SK-N-SH treated with all-trans-retinoic acid at 6 μM for 48 hours (cell line): ENCODE measurements around the gene PAPPA2.
"Not testable (repeated sequence)": the region's sequence is repeated elsewhere in the genome, so short reads cannot be mapped to it uniquely, and the experiment has no call there.

Experiments
- ATAC-seq: fragments of 200-7000 bp; cut with Tn5 transposase; 3 replicates; pipeline ENCODE4 v1.9.1; 2020; ENCODE audit warnings: mild to moderate bottlenecking, moderate library complexity
- ARNTL ChIP-seq: fragments of 450-650 bp; formaldehyde crosslinking; IDR thresholded peaks from 2 replicates; pipeline ENCODE4 v1.5.0; 2020; ENCODE audit warnings: low read depth, mild to moderate bottlenecking, moderate library complexity, borderline replicate concordance
- CSDC2 ChIP-seq: fragments of 250-450 bp; sonication (Bioruptor Pico); IDR thresholded peaks from 2 replicates; pipeline ENCODE4 v1.5.0; 2020; ENCODE audit warnings: mild to moderate bottlenecking, moderate library complexity
- ESRRG ChIP-seq: fragments of 250-450 bp; sonication (Bioruptor Pico); IDR thresholded peaks from 2 replicates; pipeline ENCODE4 v1.6.1; 2021; ENCODE audit warnings: mild to moderate bottlenecking
- GLIS3 ChIP-seq: fragments of 250-450 bp; sonication (Bioruptor Pico); IDR thresholded peaks from 2 replicates; pipeline ENCODE4 v1.5.0; 2020; ENCODE audit warnings: mild to moderate bottlenecking, moderate library complexity
- ISL1 ChIP-seq: fragments of 250-450 bp; sonication (Bioruptor Pico); IDR thresholded peaks from 2 replicates; pipeline ENCODE4 v2.1.2; 2022; ENCODE audit warnings: mild to moderate bottlenecking, moderate library complexity
- OSR1 ChIP-seq: fragments of 250-450 bp; sonication (Bioruptor Pico); IDR thresholded peaks from 2 replicates; pipeline ENCODE4 v1.8.0; 2022; ENCODE audit warnings: moderate library complexity, mild to moderate bottlenecking, inconsistent platforms
- PPARA ChIP-seq: fragments of 250-450 bp; sonication (Bioruptor Pico); IDR thresholded peaks from 2 replicates; pipeline ENCODE4 v1.5.0; 2020; ENCODE audit warnings: mild to moderate bottlenecking, borderline replicate concordance
- RARB ChIP-seq: fragments of 250-450 bp; sonication (Bioruptor Pico); IDR thresholded peaks from 2 replicates; pipeline ENCODE4 v1.8.0; 2021; ENCODE audit warnings: mild to moderate bottlenecking, moderate library complexity
- SNAI2 ChIP-seq: fragments of 250-450 bp; sonication (Bioruptor Pico); IDR thresholded peaks from 2 replicates; pipeline ENCODE4 v1.5.0; 2020; ENCODE audit warnings: mild to moderate bottlenecking, moderate library complexity
- TCF4 ChIP-seq: fragments of 250-450 bp; sonication (Bioruptor Pico); IDR thresholded peaks from 2 replicates; pipeline ENCODE4 v1.8.0; 2021; ENCODE audit warnings: mild to moderate bottlenecking, moderate library complexity, borderline replicate concordance
- TOX ChIP-seq: fragments of 250-450 bp; sonication (Bioruptor Pico); IDR thresholded peaks from 2 replicates; pipeline ENCODE4 v1.8.0; 2021; ENCODE audit warnings: mild to moderate bottlenecking, moderate library complexity, borderline replicate concordance
- ZC3H10 ChIP-seq: fragments of 250-450 bp; sonication (Bioruptor Pico); IDR thresholded peaks from 2 replicates; pipeline ENCODE4 v1.5.1; 2021; ENCODE audit warnings: mild to moderate bottlenecking, moderate library complexity
- ZFP3 ChIP-seq: fragments of 250-450 bp; sonication (Bioruptor Pico); IDR thresholded peaks from 2 replicates; pipeline ENCODE4 v1.5.0; 2020; ENCODE audit warnings: mild to moderate bottlenecking, moderate library complexity
- ZFP30 ChIP-seq: fragments of 450-650 bp; formaldehyde crosslinking; IDR thresholded peaks from 2 replicates; pipeline ENCODE4 v1.5.0; 2022; ENCODE audit warnings: mild to moderate bottlenecking, moderate library complexity
- ZNF70 ChIP-seq: fragments of 450-650 bp; formaldehyde crosslinking; IDR thresholded peaks from 2 replicates; pipeline ENCODE4 v1.5.0; 2020; ENCODE audit warnings: mild to moderate bottlenecking, moderate library complexity
- ZNF8 ChIP-seq: fragments of 450-650 bp; formaldehyde crosslinking; IDR thresholded peaks from 2 replicates; pipeline ENCODE4 v1.5.0; 2020; ENCODE audit warnings: mild to moderate bottlenecking, moderate library complexity
- TF ChIP-seq, protein P1 (sequence below): fragments of 250-450 bp; sonication (Bioruptor Pico); IDR thresholded peaks from 2 replicates; pipeline ENCODE4 v1.5.1; 2021; ENCODE audit warnings: mild to moderate bottlenecking, moderate library complexity
- TF ChIP-seq, protein P2 (sequence below): fragments of 250-450 bp; sonication (Bioruptor Pico); IDR thresholded peaks from 2 replicates; pipeline ENCODE4 v1.8.0; 2021; ENCODE audit warnings: low read depth, mild to moderate bottlenecking, moderate library complexity, borderline replicate concordance
- TF ChIP-seq, protein P3 (sequence below): fragments of 250-450 bp; sonication (Bioruptor Pico); IDR thresholded peaks from 2 replicates; pipeline ENCODE4 v1.5.1; 2020; ENCODE audit warnings: low read depth, mild to moderate bottlenecking, moderate library complexity
- TF ChIP-seq, protein P4 (sequence below): fragments of 250-450 bp; sonication (Bioruptor Pico); IDR thresholded peaks from 2 replicates; pipeline ENCODE4 v1.5.0; 2020; ENCODE audit warnings: mild to moderate bottlenecking, moderate library complexity

PAPPA2 gene

DNA sequence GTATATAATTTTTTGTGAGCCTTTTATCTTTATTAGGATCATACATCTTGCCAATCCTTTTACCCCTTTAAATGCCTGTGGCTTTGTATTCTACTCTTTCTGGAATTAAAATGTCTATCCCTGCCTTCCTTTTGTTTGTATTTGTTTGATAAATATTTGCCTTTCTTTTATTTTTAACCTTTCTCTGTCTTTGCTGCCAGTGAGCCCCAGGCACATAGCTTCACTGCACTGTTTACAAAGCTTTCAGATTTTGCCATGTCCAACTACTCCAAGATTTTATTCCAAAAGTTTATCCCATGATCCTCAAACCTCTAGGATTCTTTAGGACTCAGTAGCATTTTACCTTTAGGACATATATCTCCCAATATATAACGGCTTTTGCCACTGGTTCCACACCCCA is 281.2 kb downstream of the PAPPA2 start:
- TF ChIP-seq PPARA (CRISPR knock-in tag) (no peak), ZFP3 (CRISPR knock-in tag) (no peak), CSDC2 (CRISPR knock-in tag) (no peak), ZFP30 (CRISPR knock-in tag) (no peak), OSR1 (no peak), ESRRG (no peak), ZNF8 (CRISPR knock-in tag) (no peak), ZC3H10 (CRISPR knock-in tag) (no peak)
- no peak for ATAC-seq

DNA sequence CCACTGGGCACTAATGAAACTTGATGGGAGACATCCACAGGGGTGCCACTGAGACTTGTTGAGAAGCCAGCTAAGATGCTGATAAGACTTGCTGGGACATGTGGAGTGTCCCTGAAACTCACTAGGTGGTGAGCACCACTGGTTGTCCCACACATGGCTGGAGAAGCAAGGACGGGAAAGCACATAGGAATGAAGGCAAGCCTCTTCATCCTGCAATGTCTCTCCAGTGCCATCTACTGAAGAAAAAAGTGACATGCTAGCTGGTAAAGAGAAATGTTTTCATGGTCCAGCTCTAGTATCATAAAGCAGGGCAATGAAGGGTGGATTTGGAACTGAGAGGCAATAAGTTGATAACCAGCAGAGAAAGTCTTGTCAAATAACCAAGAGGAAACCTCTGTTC is 283.0 kb downstream of the PAPPA2 start:
- no peak for ATAC-seq
- TF ChIP-seq TCF4 (CRISPR knock-in tag) (no peak), ZC3H10 (CRISPR knock-in tag) (no peak), ISL1 (CRISPR knock-in tag) (no peak), CSDC2 (CRISPR knock-in tag) (no peak), RARB (CRISPR knock-in tag) (no peak), TOX (CRISPR knock-in tag) (no peak), PPARA (CRISPR knock-in tag) (no peak), SNAI2 (CRISPR knock-in tag) (no peak), ARNTL (CRISPR knock-in tag) (no peak), ESRRG (no peak), GLIS3 (CRISPR knock-in tag) (no peak)
- TF ChIP-seq, protein P1, sequence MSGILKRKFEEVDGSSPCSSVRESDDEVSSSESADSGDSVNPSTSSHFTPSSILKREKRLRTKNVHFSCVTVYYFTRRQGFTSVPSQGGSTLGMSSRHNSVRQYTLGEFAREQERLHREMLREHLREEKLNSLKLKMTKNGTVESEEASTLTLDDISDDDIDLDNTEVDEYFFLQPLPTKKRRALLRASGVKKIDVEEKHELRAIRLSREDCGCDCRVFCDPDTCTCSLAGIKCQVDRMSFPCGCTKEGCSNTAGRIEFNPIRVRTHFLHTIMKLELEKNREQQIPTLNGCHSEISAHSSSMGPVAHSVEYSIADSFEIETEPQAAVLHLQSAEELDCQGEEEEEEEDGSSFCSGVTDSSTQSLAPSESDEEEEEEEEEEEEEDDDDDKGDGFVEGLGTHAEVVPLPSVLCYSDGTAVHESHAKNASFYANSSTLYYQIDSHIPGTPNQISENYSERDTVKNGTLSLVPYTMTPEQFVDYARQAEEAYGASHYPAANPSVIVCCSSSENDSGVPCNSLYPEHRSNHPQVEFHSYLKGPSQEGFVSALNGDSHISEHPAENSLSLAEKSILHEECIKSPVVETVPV (CRISPR knock-in tag): no peak
- TF ChIP-seq, protein P2, sequence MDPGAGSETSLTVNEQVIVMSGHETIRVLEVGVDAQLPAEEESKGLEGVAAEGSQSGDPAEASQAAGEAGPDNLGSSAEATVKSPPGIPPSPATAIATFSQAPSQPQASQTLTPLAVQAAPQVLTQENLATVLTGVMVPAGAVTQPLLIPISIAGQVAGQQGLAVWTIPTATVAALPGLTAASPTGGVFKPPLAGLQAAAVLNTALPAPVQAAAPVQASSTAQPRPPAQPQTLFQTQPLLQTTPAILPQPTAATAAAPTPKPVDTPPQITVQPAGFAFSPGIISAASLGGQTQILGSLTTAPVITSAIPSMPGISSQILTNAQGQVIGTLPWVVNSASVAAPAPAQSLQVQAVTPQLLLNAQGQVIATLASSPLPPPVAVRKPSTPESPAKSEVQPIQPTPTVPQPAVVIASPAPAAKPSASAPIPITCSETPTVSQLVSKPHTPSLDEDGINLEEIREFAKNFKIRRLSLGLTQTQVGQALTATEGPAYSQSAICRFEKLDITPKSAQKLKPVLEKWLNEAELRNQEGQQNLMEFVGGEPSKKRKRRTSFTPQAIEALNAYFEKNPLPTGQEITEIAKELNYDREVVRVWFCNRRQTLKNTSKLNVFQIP: no peak

DNA sequence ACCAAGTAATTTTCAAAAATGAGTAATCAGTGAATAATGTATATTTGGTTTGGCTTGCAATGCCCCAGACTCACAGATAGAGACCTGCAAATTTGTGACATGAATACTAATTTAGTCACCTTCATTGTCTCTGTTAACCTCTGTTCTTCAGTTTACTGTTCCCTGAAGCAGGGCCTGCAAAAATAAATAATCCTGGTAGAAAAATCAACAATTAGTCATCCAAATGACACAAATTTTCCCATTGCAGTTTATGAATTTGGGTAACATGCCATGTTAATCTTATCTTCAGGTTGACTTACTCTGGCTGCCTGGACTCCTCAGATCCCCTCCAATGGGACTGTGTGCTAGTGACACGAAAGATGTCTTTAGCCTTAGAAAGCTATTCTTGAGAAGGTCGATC is 289.5 kb downstream of the PAPPA2 start:
- ATAC-seq: no peak
- no peak for TF ChIP-seq ZFP3 (CRISPR knock-in tag)
- TF ChIP-seq, protein P2: no peak
- no peak for TF ChIP-seq TCF4 (CRISPR knock-in tag)
- TF ChIP-seq RARB (CRISPR knock-in tag): no peak
- no peak for TF ChIP-seq ZNF8 (CRISPR knock-in tag)
- TF ChIP-seq CSDC2 (CRISPR knock-in tag): no peak

DNA sequence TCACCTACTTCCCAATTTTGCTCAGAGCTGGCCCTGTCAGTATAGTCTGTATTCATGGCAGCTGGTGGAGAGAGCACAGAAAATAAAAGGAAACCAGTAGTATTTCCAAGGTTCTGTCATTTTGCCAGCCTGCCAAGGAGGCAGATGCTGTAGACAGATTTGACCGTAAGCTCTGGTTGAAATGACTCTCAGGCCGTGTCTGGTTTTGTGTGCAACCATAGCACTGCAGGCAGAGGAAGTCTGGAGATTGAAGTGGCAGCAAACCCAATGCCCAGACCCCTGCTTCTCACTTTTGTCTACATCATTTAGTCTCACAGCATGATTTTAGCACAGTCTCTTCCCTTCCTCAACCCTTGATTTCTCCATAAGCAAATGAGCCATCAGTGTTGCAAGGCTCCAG is 291.7 kb downstream of the PAPPA2 start:
- no peak for ATAC-seq

DNA sequence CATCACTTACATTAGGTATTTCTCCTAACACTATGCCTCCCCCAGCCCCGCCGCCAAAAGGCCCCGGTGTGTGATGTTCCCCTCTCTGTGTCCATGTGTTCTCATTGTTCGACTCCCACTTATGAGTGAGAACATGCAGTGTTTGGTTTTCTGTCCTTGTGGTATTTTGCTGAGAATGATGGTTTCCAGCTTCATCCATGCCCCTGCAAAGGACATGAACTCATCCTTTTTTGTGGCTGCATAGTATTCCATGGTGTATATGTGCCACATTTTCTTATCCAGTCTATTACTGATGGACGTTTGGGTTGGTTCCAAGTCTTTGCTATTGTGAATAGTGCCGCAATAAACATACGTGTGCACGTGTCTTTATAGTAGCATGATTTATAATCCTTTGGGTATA is 293.8 kb downstream of the PAPPA2 start:
- ATAC-seq: not testable (repeated sequence)

More for the DNA sequence above, 291.7 kb downstream of the PAPPA2 start:
- TF ChIP-seq ESRRG: no peak
- TF ChIP-seq TCF4 (CRISPR knock-in tag): no peak
- TF ChIP-seq ZNF70 (CRISPR knock-in tag): no peak
- TF ChIP-seq GLIS3 (CRISPR knock-in tag): no peak
- TF ChIP-seq PPARA (CRISPR knock-in tag): no peak
- TF ChIP-seq SNAI2 (CRISPR knock-in tag): no peak
- TF ChIP-seq RARB (CRISPR knock-in tag): no peak
- TF ChIP-seq, protein P3, sequence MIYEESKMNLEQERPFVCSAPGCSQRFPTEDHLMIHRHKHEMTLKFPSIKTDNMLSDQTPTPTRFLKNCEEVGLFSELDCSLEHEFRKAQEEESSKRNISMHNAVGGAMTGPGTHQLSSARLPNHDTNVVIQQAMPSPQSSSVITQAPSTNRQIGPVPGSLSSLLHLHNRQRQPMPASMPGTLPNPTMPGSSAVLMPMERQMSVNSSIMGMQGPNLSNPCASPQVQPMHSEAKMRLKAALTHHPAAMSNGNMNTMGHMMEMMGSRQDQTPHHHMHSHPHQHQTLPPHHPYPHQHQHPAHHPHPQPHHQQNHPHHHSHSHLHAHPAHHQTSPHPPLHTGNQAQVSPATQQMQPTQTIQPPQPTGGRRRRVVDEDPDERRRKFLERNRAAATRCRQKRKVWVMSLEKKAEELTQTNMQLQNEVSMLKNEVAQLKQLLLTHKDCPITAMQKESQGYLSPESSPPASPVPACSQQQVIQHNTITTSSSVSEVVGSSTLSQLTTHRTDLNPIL (CRISPR knock-in tag): no peak
- no peak for TF ChIP-seq ZNF8 (CRISPR knock-in tag)
- no peak for TF ChIP-seq ZFP3 (CRISPR knock-in tag)
- no peak for TF ChIP-seq ZC3H10 (CRISPR knock-in tag)
- TF ChIP-seq, protein P4, sequence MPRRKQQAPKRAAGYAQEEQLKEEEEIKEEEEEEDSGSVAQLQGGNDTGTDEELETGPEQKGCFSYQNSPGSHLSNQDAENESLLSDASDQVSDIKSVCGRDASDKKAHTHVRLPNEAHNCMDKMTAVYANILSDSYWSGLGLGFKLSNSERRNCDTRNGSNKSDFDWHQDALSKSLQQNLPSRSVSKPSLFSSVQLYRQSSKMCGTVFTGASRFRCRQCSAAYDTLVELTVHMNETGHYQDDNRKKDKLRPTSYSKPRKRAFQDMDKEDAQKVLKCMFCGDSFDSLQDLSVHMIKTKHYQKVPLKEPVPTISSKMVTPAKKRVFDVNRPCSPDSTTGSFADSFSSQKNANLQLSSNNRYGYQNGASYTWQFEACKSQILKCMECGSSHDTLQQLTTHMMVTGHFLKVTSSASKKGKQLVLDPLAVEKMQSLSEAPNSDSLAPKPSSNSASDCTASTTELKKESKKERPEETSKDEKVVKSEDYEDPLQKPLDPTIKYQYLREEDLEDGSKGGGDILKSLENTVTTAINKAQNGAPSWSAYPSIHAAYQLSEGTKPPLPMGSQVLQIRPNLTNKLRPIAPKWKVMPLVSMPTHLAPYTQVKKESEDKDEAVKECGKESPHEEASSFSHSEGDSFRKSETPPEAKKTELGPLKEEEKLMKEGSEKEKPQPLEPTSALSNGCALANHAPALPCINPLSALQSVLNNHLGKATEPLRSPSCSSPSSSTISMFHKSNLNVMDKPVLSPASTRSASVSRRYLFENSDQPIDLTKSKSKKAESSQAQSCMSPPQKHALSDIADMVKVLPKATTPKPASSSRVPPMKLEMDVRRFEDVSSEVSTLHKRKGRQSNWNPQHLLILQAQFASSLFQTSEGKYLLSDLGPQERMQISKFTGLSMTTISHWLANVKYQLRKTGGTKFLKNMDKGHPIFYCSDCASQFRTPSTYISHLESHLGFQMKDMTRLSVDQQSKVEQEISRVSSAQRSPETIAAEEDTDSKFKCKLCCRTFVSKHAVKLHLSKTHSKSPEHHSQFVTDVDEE: no peak
